Raji (cell line): ENCODE data around the gene SERINC5.

Experiments
- POLR2A ChIP-seq: IDR thresholded peaks from 2 replicates; pipeline ENCODE4 v1.6.1; 2011; ENCODE audit warnings: low read depth, low read length, control low read depth; ENCODE audit not compliant: insufficient read depth

SERINC5 gene

DNA sequence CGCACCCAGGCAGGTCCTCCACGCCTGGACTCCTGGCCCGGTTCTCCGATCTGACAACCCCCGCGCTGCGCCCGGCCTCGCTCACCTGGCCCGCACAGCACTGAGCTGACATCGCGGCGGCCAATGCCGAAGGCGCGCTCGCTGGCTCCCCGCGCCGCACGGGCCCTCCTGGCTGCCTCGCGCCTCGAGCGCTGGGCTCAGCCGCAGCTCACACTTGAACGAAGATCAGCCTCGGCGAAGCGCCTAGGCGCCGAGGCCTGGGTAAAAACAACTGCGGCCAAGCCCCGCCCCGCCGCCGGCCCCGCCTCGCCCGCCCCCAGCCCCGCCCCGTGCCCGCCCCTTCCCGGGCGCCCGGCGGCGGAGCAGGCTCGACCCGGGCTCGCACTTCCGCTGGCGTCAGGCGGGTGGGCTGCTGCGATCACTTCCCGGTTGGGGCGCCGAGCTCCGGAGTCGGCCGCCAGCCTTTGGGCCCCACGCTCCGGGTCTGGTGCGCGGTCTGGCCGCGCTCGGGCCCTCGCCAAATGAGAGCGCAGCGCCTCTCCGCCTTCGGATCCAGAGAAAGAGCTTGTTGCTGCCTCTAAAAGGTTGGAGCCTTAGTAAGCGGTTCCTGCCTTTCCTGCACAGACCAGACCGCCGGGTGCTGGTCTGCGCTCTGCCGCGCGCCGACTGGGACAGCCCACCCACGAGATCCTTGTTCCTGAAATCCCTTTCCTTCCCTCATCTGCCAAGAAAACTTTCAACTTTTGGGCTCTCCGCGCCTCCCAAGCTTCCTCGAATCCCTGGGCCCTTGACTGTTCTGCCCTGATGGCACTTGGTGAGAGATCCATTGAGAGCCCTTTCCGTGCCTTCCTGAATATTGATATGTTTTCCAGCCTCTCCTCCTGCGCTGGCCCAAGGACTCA lies at the start of gene SERINC5:
SERINC5 (minus strand) TSS at position 238 of the 902 bp plus-strand sequence; CDS start at position 112, 126 bp downstream.
- peak; percentile 92 for TF ChIP-seq POLR2A

DNA sequence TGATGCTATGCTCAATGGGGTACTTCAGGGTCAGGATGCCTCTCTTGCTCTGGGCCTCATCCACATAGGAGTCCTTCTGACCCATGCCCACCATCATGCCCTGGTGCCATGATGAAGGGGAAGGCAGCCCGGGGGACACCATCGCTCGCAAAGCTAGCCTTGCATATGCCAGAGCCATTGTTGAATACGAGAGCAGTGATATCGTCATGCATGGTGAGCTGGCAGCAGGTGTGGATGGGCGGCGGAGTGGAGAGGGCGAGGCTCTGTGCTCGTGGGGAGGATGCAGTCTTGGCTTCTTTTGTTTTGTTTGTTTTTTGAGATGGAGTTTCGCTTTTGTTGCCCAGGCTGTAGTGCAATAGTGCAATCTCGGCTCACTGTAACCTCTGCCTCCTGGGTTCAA lies 46.8 kb upstream of the SERINC5 start:
- TF ChIP-seq POLR2A: no peak

DNA sequence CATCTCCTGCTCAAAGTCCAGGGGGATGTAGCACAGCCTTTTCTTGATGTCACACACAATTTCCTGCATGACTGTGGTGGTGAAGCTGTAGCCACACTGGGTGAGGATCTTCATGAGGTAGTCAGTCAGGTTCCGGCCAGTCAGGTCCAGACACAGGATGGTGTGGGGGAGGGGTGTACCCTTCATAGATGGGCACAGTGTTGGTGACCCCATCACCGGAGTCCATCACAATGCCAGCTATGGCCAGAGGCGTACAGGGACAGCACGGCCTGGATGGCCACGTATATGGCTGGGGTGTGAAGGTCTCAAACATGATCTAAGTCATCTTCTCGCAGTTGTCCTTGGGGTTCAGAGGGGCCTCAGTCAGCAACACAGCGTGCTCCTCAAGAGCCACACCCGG lies 44.3 kb upstream of the SERINC5 start:
- no peak for TF ChIP-seq POLR2A

DNA sequence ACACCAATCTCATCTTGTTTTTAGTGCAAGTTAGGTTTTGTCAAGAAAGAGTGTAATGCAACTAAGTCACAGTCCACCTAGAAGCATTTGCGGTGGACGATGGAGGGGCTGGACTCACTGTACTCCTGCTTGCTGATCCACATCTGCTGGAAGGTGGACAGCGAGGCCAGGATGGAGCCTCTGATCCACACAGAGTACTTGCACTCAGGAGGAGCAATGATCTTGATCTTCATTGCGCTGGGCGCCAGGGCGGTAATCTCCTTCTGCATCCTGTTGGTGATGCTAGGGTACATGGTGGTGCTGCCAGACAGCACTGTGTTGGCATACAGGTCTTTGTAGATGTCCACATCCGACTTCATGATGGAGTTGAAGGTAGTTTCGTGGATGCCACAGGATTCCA lies 43.8 kb upstream of the SERINC5 start:
- TF ChIP-seq POLR2A: no peak

GRCh38 chr5:80296121-80296520 lies 40.3 kb upstream of the SERINC5 start:
- TF ChIP-seq POLR2A: no peak

DNA sequence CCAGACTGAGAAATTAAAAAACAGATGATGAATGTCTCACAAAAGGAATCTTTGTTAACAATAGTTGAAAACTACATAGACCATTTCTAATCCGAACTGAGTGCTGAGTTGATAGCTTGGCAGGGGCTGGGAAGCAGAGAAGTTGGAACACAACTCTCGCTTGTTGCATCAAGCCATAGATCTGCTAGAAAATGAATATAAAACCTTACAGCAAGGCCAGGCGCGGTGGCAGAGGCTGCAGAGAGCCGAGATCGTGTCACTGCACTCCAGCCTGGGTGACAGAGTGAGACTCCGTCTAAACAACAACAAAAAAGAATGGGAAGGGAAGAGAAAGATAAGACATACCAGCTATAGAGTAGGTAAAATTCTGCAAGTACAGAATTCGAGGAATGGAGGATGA lies 35.9 kb upstream of the SERINC5 start:
- no peak for TF ChIP-seq POLR2A

- TF ChIP-seq POLR2A: no peak
These were observed 33.5 kb upstream of the SERINC5 start for GRCh38 chr5:80289320-80289719.

DNA sequence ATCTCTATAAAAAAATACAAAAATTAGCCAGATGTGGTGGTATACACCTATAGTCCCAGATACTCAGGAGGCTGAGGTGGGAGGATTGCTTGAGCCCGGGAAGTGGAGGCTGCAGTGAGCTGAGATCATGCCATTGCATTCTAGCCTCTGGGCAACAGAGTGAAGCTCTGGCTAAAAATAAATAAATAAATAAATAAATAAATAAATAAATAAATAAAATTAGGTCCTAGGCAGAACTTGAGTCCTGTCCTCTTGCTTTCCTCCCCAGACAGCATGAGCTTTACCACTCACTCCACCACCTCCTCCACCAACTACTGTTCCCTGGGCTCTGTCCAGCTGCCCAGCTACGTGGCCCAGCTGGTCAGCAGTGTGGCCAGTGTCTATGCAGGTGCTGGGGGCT lies 32.3 kb upstream of the SERINC5 start:
- no peak for TF ChIP-seq POLR2A

- no peak for TF ChIP-seq POLR2A
These were observed 28.9 kb upstream of the SERINC5 start for GRCh38 chr5:80284720-80285119.

DNA sequence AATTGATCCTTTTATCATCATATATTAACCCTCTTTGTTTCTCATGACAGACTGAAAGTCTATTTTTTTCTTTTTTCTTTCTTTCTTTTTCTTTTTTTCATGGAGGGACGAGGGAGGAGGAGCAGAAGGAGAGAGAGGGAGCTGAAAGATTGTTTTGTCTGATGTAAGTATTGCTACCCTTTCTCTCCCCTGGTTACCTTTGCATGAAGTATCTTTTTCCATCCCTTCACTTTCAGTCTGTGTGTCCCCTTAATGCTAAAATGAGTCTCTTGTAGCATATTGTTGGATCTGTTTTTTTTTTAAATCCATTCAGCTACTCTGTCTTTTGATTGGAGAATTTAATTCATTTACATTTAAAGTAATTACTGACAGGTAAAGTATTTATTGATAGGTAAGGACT lies 27.5 kb upstream of the SERINC5 start:
- TF ChIP-seq POLR2A: no peak

GRCh38 chr5:80282054-80282453 lies 26.2 kb upstream of the SERINC5 start:
- no peak for TF ChIP-seq POLR2A

- TF ChIP-seq POLR2A: no peak
These were observed 21.3 kb upstream of the SERINC5 start for GRCh38 chr5:80277191-80277590.

- TF ChIP-seq POLR2A: no peak
These were observed 20.3 kb upstream of the SERINC5 start for GRCh38 chr5:80276186-80276585.

- no peak for TF ChIP-seq POLR2A
These were observed 19.5 kb upstream of the SERINC5 start for GRCh38 chr5:80275347-80275746.

- TF ChIP-seq POLR2A: no peak
These were observed 14.2 kb upstream of the SERINC5 start for GRCh38 chr5:80269991-80270438.

GRCh38 chr5:80268916-80269315 lies 13.1 kb upstream of the SERINC5 start:
- no peak for TF ChIP-seq POLR2A

GRCh38 chr5:80266566-80266965 lies 10.7 kb upstream of the SERINC5 start:
- no peak for TF ChIP-seq POLR2A
